HG03469 (cell line): ENCODE data around the gene XRCC1.
"Not testable (repeated sequence)": the region's sequence is repeated elsewhere in the genome, so short reads cannot be mapped to it uniquely, and the experiment has no call there.

Source experiments
- ATAC-seq: cut with Tn5 transposase; IDR thresholded peaks from one replicate; pipeline ENCODE4 v1.9.1; 2021; ENCODE audit warnings: mild to moderate bottlenecking, moderate library complexity, moderate number of reproducible peaks; ENCODE audit not compliant: unreplicated experiment

Gene XRCC1

GRCh38 chr19:43548706-43549105 is 26.6 kb downstream of the XRCC1 start:
- ATAC-seq = no peak

GRCh38 chr19:43547926-43548325 is 27.4 kb downstream of the XRCC1 start:
- ATAC-seq = not testable (repeated sequence)

- ATAC-seq = no peak
Observed at GRCh38 chr19:43546581-43546980, 28.7 kb downstream of the XRCC1 start.

GRCh38 chr19:43545981-43546380 is 29.3 kb downstream of the XRCC1 start:
- ATAC-seq = no peak

GRCh38 chr19:43545276-43545675 is 30.1 kb downstream of the XRCC1 start:
- no peak for ATAC-seq

DNA sequence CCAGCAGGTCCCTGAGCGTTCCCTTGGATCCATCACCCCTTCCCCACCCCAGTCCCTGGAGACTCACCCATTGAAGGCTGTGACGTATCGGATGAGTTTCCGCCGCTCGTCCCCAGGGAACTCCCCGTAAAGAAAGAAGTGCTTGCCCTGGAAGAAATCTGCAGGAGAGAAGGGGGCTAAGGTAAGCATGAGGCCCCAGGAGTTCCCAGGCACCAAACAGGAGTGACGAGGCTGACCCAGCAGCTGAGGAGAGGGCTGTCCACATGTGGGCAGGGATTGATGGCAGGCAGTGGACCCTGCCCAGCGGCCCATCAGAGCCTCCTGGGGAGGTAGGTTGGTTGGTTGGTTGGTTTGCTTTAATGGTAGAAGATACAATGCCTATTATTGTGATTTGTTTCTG is 31.2 kb downstream of the XRCC1 start:
- ATAC-seq = no peak

- no peak for ATAC-seq
Observed at GRCh38 chr19:43541920-43542650, 33.2 kb downstream of the XRCC1 start.

- ATAC-seq = no peak
Observed at GRCh38 chr19:43540381-43540780, 34.9 kb downstream of the XRCC1 start.

- no peak for ATAC-seq
Observed at GRCh38 chr19:43538922-43539321, 36.4 kb downstream of the XRCC1 start.

DNA sequence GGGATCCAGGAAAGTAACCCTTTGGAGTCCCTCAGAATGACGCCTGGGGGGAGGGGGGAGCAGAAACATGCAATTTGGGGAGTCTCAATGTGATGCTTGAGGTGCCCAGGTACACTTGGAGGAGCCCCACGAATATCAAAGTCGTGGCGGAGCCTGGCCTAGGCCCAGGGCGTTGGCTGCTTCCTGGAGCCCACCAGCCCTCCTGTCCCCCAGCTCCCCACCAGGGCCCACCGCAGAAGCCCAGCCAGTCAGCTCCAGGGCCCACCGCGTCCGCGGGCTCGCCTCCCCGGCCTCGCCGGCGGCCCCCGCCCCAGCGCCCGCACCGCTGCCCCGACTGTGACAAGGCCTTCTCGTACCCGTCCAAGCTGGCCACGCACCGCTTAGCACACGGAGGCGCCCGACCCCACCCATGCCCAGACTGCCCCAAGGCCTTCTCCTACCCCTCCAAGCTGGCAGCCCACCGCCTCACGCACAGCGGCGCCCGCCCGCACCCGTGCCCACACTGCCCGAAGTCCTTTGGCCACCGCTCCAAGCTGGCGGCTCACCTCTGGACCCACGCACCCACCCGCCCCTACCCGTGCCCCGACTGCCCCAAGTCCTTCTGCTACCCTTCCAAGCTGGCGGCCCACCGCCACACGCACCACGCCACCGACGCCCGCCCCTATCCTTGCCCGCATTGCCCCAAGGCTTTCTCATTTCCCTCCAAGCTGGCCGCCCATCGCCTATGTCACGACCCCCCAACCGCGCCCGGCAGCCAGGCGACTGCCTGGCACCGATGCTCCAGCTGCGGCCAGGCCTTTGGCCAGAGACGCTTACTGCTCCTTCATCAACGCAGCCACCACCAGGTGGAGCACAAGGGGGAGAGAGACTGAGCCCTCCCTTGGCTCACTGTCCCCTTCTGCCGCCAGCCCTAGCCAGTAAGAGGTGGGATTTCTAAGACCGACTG is 40.2 kb downstream of the XRCC1 start:
- no peak for ATAC-seq

GRCh38 chr19:43534305-43534815 is 41.0 kb downstream of the XRCC1 start:
- no peak for ATAC-seq

DNA sequence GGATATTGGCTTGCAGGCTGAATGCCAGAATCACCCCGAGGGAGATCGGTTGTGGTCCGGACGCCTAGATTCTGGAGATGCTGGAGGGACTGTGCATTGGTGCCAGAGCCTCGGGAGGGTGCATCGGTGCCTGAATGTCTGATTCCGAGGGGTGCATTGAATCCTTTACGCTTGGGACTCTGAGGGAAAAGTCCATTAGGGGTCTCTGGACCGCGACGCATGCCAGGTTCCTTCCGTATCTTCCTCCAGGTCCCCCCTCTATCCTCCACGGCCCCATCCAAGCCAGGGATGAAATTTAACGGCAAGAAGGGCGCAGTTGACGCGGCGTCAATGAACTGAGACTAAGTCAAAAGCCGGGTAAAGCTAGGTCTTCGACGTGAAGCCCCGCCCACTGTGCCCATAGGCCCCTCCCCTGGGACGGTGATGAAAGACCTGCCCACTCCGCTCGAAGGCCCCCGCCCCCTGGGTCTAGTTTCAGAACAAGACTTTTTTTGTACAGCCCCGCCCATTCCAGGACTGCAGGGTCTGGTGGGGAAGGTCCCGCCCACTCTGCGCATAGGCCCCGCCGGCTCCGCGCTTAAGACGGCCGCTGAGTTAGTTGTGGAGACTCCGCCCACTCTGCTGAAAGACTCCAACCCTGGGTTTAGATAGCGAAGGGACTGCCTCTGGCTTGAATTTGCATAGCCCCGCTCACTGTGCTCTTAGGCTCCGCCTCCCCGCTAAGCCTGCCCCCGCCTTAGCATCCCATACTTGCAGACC is 41.6 kb downstream of the XRCC1 start:
- ATAC-seq = no peak

- peak; percentile 44 for ATAC-seq
Observed at GRCh38 chr19:43532962-43533545, 42.3 kb downstream of the XRCC1 start, which contains the start of gene ZNF575. Gene ZNF575, plus strand, starts transcription at chr19:43533188. Its CDS starts 1,235 bp downstream, at chr19:43534423.

- no peak for ATAC-seq
Observed at GRCh38 chr19:43532571-43532961, 42.8 kb downstream of the XRCC1 start.

- no peak for ATAC-seq
Observed at GRCh38 chr19:43527860-43528622, 47.3 kb downstream of the XRCC1 start.

GRCh38 chr19:43526884-43527859 is 48.2 kb downstream of the XRCC1 start, which contains the start of gene ETHE1:
Gene ETHE1, minus strand, starts transcription at chr19:43527201. Its CDS starts 24 bp downstream, at chr19:43527177.
- ATAC-seq = peak; percentile 57

DNA sequence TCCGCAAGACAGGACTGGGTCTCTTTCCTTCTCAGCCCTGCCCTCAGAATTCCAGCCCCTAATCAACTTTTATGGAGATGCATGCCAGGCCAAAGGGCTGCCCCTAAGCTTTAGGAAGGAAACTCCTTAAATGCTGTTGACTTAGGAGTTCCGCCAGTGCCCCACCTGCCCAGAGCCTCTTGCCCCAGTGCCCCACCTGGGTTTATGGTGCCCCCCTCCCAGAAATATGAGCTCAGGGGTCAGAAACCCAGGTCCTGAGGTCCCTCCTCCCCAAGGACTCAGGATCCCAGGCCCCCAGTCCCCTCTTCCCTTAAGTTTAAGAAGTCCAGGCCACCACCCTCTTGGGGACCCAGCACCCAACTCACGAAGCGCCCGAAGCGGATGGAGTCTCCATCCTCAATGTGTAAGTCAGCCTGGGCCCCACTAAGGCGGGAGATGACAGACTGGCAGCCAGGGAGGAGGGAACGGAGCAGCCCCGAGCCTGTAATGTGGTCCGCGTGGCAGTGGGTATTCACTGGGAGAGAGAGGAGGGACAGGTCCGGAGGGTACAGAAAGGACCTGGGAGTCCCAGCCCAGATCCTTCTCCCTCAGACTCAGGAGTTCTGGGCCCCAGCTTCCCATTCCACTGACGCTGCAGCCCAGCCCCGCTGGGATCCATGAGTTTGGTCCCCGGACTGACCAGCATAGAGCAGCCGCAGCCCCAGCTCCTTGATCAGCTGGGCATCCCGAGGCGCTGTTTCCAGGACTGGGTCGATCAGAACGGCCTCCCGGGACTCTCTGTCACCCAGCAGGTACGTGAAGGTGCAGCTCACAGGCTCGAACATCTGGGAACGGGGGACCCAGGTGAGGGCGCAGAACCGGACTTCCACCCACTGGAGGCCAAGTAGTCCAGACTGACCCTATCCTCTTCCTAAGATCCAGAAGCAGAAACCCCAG is 49.2 kb downstream of the XRCC1 start:
- ATAC-seq = no peak
